Endothelial cell of umbilical vein (primary cell): ENCODE data around the gene COQ9.

Experiments used
- CTCF ChIP-seq, 2 donors: IDR thresholded peaks; 1 replicate in 1 of 2; 2 replicates in 1 of 2; pipeline ENCODE4 v1.5.1; 2011; ENCODE audit warnings: low read length in 2 of 2, mild to moderate bottlenecking in 2 of 2, moderate library complexity in 2 of 2, control low read depth in 1 of 2, inconsistent platforms in 1 of 2, low read depth in 1 of 2; ENCODE audit not compliant: insufficient read depth in 1 of 2; ENCODE audit errors: extremely low read depth in 1 of 2
- EZH2 ChIP-seq: IDR thresholded peaks from 2 replicates; pipeline ENCODE4 v1.6.1; 2012; ENCODE audit warnings: borderline replicate concordance, low read depth, mild to moderate bottlenecking, moderate library complexity, low read length, inconsistent platforms; ENCODE audit not compliant: severe bottlenecking
- FOS ChIP-seq: IDR thresholded peaks from 2 replicates; pipeline ENCODE4 v1.6.1; 2011; ENCODE audit warnings: mild to moderate bottlenecking, low read length, moderate library complexity, borderline replicate concordance; ENCODE audit not compliant: insufficient read depth
- GATA2 ChIP-seq: IDR thresholded peaks from 2 replicates; pipeline ENCODE4 v1.7.0; 2011; ENCODE audit warnings: low read depth, mild to moderate bottlenecking, moderate library complexity, mixed read lengths, low read length; ENCODE audit not compliant: insufficient read length, insufficient read depth
- JUN ChIP-seq: IDR thresholded peaks from 2 replicates; pipeline ENCODE4 v1.6.1; 2011; ENCODE audit warnings: borderline replicate concordance, low read depth; ENCODE audit not compliant: insufficient read length, insufficient read depth
- MYC ChIP-seq: IDR thresholded peaks from one replicate; pipeline ENCODE4 v1.6.1; 2011; ENCODE audit warnings: mild to moderate bottlenecking, low read depth, low read length
- POLR2A ChIP-seq: IDR thresholded peaks from 2 replicates; pipeline ENCODE4 v1.6.1; 2012; ENCODE audit warnings: low read depth, mild to moderate bottlenecking, control low read depth, low read length
- POLR2AphosphoS5 ChIP-seq: IDR thresholded peaks from 2 replicates; pipeline ENCODE4 v1.6.1; 2012; ENCODE audit warnings: low read depth, mild to moderate bottlenecking, control low read depth, low read length, moderate library complexity; ENCODE audit not compliant: insufficient read depth
- TF ChIP-seq, protein P1 (sequence below): IDR thresholded peaks from 2 replicates; pipeline ENCODE4 v1.6.1; 2011; ENCODE audit not compliant: insufficient read depth, insufficient read length

GRCh38 chr16:57426356-57426755 lies 20.9 kb upstream of the COQ9 start:
- TF ChIP-seq POLR2A = no peak
- TF ChIP-seq CTCF (IDR thresholded peaks at IDR 0.05; ENCODE audit: extremely low read depth in 1 of 2, insufficient read depth in 1 of 2, low read depth in 1 of 2, low read length in 2 of 2) = no peak
- no peak for TF ChIP-seq JUN
- TF ChIP-seq, protein P1, sequence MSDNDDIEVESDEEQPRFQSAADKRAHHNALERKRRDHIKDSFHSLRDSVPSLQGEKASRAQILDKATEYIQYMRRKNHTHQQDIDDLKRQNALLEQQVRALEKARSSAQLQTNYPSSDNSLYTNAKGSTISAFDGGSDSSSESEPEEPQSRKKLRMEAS = no peak
- TF ChIP-seq POLR2AphosphoS5 = no peak
- TF ChIP-seq MYC = no peak
- no peak for TF ChIP-seq EZH2
- no peak for TF ChIP-seq FOS
- no peak for TF ChIP-seq GATA2
